Neural cell (in vitro differentiated cells): Measurements from ENCODE around the gene DCBLD2.

ENCODE experiments used
- MXI1 ChIP-seq: fragments of 450-650 bp; conservative IDR thresholded peaks from 2 replicates; pipeline ENCODE4 v1.6.1; 2014; ENCODE audit warnings: antibody characterized with exemption, mild to moderate bottlenecking; ENCODE audit not compliant: poor library complexity, severe bottlenecking
- POLR2AphosphoS5 ChIP-seq: IDR thresholded peaks from 2 replicates; pipeline ENCODE4 v1.6.1; 2012
- REST ChIP-seq: IDR thresholded peaks from 2 replicates; pipeline ENCODE4 v1.6.1; 2012; ENCODE audit warnings: borderline replicate concordance
- SMC3 ChIP-seq: fragments of 450-650 bp; conservative IDR thresholded peaks from 2 replicates; pipeline ENCODE4 v1.6.1; 2014; ENCODE audit warnings: antibody characterized with exemption, mild to moderate bottlenecking, moderate library complexity; ENCODE audit not compliant: poor library complexity
- TAF1 ChIP-seq: IDR thresholded peaks from 2 replicates; pipeline ENCODE4 v1.6.1; 2012; ENCODE audit warnings: low read depth
- TF ChIP-seq, protein P1 (sequence below): fragments of 450-650 bp; IDR thresholded peaks from 2 replicates; pipeline ENCODE4 v1.5.1; 2014; ENCODE audit warnings: antibody characterized with exemption, mild to moderate bottlenecking, moderate library complexity; ENCODE audit not compliant: poor library complexity, severe bottlenecking

DNA sequence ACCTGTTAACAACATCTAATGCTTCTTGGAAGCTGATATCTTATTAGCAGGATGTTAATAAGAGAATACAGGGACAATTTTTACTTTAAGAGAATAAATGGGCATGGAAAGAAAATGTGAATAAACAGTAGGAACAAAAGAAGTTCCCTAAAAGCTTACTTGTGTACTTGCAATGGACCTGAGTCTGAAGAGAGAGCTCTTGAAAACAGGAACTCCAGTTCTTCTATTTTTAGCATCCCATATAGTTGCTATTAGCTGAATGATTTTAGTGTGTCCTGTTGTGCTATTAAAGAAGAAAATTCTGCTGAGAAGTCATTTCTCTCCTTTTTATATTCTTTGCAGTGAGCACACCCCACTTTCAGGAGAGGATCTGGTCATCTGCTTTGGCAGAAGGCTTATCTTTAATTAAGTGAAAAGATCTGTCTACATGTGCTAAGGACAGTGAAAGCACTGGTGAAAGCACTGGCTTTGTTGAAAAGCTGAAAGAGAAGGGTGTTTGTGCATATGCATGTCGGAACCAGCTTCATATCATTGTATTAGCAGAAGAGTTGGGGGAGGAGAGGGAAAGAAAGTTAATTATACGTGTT lies 139.8 kb downstream of the DCBLD2 start:
- TF ChIP-seq REST = no peak
- TF ChIP-seq TAF1 = no peak
- TF ChIP-seq, protein P1, sequence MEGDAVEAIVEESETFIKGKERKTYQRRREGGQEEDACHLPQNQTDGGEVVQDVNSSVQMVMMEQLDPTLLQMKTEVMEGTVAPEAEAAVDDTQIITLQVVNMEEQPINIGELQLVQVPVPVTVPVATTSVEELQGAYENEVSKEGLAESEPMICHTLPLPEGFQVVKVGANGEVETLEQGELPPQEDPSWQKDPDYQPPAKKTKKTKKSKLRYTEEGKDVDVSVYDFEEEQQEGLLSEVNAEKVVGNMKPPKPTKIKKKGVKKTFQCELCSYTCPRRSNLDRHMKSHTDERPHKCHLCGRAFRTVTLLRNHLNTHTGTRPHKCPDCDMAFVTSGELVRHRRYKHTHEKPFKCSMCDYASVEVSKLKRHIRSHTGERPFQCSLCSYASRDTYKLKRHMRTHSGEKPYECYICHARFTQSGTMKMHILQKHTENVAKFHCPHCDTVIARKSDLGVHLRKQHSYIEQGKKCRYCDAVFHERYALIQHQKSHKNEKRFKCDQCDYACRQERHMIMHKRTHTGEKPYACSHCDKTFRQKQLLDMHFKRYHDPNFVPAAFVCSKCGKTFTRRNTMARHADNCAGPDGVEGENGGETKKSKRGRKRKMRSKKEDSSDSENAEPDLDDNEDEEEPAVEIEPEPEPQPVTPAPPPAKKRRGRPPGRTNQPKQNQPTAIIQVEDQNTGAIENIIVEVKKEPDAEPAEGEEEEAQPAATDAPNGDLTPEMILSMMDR = no peak
- no peak for TF ChIP-seq SMC3
- no peak for TF ChIP-seq MXI1
- no peak for TF ChIP-seq POLR2AphosphoS5
